HUES48 (cell line): ENCODE results near the gene FAM13B.
"Not testable (repeated sequence)": the region's sequence is repeated elsewhere in the genome, so short reads cannot be mapped to it uniquely, and the experiment has no call there.

Experiments
- H3K27ac ChIP-seq: one replicate; pipeline ENCODE4 v1.7.0; 2013; ENCODE audit warnings: low read depth, low read length, inconsistent platforms
- H3K27me3 ChIP-seq: 2 replicates; pipeline ENCODE4 v1.6.1; 2013; ENCODE audit warnings: mild to moderate bottlenecking, low read length; ENCODE audit not compliant: control insufficient read depth, insufficient read depth
- H3K36me3 ChIP-seq: 2 replicates; pipeline ENCODE4 v1.6.1; 2013; ENCODE audit warnings: low read length; ENCODE audit not compliant: control insufficient read depth, insufficient read depth
- H3K4me1 ChIP-seq: 2 replicates; pipeline ENCODE4 v1.6.1; 2013; ENCODE audit warnings: mild to moderate bottlenecking, low read length; ENCODE audit not compliant: control insufficient read depth, insufficient read depth
- H3K4me3 ChIP-seq: 2 replicates; pipeline ENCODE4 v1.5.1; 2013; ENCODE audit warnings: mild to moderate bottlenecking, low read depth, low read length
- H3K9ac ChIP-seq: 2 replicates; pipeline ENCODE4 v1.6.1; 2013; ENCODE audit warnings: mild to moderate bottlenecking, low read depth, low read length, moderate library complexity
- H3K9me3 ChIP-seq: 2 replicates; pipeline ENCODE4 v1.6.1; 2013; ENCODE audit warnings: low read length; ENCODE audit not compliant: control insufficient read depth, insufficient read depth

Gene FAM13B

DNA sequence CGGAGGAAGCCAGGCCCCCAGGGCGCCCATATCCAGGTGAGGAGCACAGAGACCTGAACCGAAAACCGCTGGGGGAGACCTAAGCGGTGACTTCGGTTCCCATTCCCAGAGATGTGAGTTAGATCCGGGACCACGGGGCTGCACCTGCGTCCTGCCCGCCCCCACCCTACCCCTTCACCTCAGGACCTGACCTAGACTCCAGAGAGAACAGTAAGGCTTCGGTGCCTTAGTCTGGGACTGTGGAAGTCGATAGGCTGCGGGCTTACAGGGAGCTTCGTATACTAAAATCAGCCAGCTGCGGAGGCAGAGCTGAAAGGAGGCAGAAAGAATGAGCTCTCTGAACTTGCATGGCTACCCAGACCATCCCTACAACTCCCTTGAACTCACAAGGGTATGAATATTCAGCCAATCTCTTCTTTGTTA lies 518 bp upstream of the FAM13B start:
- peaks cover 11% of the 10 kb centered on the region for H3K4me1 ChIP-seq
- H3K9me3 ChIP-seq: no peaks in the 10 kb centered on the region
- peak overlapping the region; percentile 100 for H3K27ac ChIP-seq
- peak overlapping the region; percentile 80 for H3K9ac ChIP-seq
- H3K27me3 ChIP-seq: no peaks in the 10 kb centered on the region
- H3K36me3 ChIP-seq: peaks cover 4% of the 10 kb centered on the region; the same call in 1 of the 2 replicates
- H3K4me3 ChIP-seq: peak overlapping the region; percentile 90

DNA sequence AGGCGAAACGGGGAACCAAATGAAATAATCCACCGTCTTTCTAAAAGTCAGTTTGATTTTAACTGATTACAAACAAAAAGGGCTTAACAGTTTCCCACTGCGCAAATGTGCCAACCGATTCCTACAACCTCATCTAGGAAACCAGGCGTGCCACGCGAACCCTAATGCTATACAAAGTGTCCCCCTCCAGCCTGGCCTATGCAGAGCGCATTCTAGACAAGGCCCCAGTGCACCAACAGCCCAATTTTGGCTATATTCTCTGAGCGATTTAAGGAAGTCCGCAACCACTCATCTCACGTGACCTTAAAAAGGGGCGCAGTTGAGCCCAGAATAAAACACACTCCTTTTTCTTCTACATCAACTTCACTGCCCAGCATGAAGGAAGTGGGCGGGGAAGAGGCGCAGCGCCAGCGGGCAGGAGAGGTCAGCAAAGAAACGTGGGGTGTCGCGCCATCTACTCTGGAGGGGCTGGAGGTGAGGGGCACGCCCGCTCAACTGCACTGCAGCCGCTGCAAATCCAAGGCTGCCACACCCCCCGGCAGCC lies 779 bp downstream of the FAM13B start:
- Histone ChIP-seq H3K27ac (peak overlapping the region; percentile 100), H3K4me3 (peak overlapping the region; percentile 90), H3K9ac (peak overlapping the region; percentile 96), H3K4me1 (peaks cover 11% of the 10 kb centered on the region), H3K27me3 (no peaks in the 10 kb centered on the region), H3K9me3 (no peaks in the 10 kb centered on the region), H3K36me3 (peaks cover 4% of the 10 kb centered on the region; the same call in 1 of the 2 replicates)

DNA sequence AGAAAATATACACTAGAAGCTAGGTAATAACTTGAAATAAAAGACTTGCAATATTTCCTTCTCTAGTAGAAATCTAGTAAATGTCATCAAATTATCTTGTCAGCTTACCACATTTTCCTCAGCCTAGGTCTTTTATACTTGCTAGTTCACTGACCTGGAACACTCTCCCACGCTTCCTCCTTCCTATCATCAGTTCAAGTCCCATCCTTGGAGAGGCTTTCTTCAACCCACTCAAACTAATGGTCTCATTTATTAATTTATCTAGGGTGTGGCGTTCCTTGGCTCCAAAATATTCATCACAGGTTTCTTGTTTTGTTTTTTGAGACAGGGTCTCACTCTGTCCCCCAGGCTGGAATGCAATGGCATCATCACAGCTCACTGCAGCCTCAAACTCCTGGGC lies 2.9 kb downstream of the FAM13B start:
- Histone ChIP-seq H3K9me3 (no peaks in the 10 kb centered on the region), H3K27me3 (no peaks in the 10 kb centered on the region), H3K36me3 (peaks cover 4% of the 10 kb centered on the region; the same call in 1 of the 2 replicates), H3K9ac (no peak overlapping the region), H3K4me3 (no peak overlapping the region), H3K27ac (no peak overlapping the region), H3K4me1 (peaks cover 11% of the 10 kb centered on the region)

DNA sequence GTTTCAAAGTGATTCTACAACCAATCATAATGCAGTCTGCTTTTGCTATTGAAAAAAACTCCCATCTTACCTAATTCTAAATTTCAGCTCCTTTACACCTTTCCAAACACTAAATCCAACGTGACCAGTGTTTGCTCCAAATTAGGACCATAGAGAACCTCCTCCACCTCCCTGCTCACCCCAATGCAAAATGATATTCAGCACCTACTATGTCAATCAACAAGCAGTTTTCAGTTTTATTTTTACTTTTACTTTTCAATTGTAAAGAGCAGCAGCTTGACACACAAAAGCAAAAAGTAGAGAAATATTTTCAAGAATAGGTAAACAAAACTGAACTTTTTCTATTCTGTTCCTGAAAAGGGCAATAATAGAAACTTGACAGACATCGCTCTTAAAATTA lies 3.4 kb downstream of the FAM13B start:
- Histone ChIP-seq H3K36me3 (peaks cover 4% of the 10 kb centered on the region; the same call in 1 of the 2 replicates), H3K9ac (no peak overlapping the region), H3K27ac (no peak overlapping the region), H3K9me3 (no peaks in the 10 kb centered on the region), H3K4me3 (no peak overlapping the region), H3K27me3 (no peaks in the 10 kb centered on the region), H3K4me1 (peaks cover 11% of the 10 kb centered on the region)

DNA sequence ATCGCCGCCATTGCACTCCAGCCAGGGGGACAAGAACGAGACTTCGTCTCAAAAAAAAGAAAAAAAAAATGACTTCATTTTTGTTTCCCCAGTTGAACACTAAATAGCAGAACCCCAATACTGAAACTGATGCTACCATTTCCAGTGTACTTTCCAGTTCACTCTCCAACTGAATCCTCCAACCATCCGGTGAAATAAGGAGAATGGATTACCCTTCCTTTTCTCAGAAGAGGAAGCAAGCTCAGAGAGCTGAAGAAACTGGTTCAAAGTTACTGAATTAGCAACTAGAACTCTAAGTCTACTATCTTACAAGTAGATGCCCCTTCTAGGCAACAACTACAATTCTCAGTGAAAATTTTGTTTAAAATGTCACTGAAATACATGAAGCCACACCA lies 3.9 kb downstream of the FAM13B start:
- Histone ChIP-seq H3K4me1 (peaks cover 7% of the 10 kb centered on the region), H3K36me3 (peaks cover 4% of the 10 kb centered on the region; the same call in 1 of the 2 replicates), H3K9ac (no peak overlapping the region), H3K27me3 (no peaks in the 10 kb centered on the region), H3K27ac (no peak overlapping the region), H3K9me3 (no peaks in the 10 kb centered on the region), H3K4me3 (no peak overlapping the region)

DNA sequence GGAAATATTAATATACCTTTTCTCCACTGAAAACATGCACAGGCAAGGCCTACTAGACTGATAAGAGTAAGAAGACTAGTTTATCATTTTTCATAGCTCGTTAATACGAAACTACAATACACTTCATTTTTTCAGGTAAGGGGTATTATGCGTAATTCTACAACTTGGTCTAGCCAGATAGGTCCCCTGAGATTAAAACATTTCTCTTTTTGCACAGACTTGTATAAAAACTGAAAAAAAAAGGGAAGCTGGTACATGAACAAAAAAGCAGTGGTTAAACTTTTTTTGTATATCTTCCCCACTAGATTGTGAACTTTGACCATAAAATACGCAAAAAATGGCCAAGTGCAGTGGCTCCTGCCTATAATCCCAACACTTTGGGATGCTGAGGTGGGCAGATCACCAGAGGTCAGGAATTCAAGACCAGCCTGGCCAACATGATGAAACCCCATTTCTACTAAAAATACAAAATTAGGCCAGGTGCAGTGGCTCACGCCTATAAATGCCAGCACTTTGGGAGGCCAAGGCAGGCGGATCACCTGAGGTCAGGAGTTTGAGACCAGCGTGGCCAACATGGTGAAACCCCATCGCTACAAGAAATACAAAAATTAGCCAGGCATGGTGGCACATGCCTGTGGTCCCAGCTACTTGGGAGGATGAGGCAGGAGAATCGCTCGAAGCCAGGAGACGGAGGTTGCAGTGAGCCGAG lies 4.5 kb downstream of the FAM13B start:
- not testable (repeated sequence) for H3K36me3 ChIP-seq, H3K27ac ChIP-seq, H3K9ac ChIP-seq

DNA sequence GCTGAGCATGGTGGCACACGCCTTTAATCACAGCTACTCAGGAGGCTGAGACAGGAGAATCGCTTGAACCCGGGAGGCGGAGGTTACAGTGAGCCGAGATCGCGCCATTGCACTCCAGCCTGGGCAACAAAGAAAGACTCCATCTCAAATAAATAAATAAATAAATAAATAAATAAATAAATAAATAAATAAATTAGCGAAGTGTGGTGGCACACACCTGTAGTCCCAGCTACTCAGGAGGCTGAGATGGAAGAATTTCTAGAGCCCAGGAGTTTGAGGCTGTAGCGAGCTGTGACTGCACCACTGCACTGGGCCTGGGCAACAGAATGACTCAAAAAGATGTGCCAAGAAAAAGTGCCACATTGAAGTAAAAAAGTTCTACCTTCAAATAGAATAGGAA lies 6.1 kb downstream of the FAM13B start:
- not testable (repeated sequence) for H3K4me3 ChIP-seq, H3K9me3 ChIP-seq, H3K27ac ChIP-seq, H3K9ac ChIP-seq, H3K4me1 ChIP-seq, H3K27me3 ChIP-seq, H3K36me3 ChIP-seq

More for the DNA sequence above, 4.5 kb downstream of the FAM13B start:
- H3K4me3 ChIP-seq, H3K4me1 ChIP-seq, H3K27me3 ChIP-seq, H3K9me3 ChIP-seq: not testable (repeated sequence)

DNA sequence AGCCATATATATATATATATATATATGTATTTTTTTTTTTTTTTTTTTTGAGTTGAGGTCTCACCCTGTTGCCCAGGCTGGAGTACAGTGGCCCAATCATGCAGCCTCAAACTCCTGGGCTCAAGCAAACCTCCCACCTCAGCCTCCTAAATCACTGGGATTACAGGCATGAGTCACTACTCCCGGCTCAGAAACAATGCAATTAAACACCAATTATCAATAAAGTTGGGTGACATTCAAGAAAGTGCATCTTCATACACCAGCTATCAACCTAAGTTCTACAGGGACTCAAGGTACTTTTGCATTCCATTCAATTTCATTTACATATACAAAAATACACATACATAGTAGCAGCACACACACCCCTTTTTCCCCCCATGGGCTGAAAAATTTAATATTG lies 7.6 kb downstream of the FAM13B start:
- Histone ChIP-seq H3K27ac (no peak overlapping the region), H3K4me3 (no peak overlapping the region), H3K9me3 (no peaks in the 10 kb centered on the region), H3K36me3 (peaks cover 6% of the 10 kb centered on the region), H3K4me1 (peaks cover 7% of the 10 kb centered on the region), H3K27me3 (no peaks in the 10 kb centered on the region), H3K9ac (no peak overlapping the region)

DNA sequence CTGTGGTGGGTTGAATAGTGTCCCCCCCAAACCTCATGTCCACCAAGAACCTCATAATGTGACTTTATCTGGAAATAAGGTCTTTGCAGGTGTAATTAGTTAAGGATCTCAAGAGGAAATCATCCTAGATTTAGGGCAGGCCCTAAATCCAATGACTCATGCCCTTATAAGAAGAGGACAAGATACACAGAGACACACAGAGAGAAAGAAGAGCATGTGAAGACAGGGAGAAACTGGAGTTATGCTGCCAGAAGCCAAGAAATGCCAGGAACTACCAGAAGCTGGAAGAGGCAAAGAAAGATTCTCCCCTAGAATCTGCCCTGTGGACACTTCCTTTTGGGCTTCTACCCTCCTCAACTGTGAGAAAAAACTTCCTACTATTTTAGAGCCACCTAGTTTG lies 8.8 kb downstream of the FAM13B start:
- peaks cover 5% of the 10 kb centered on the region for H3K4me1 ChIP-seq
- no peak overlapping the region for H3K4me3 ChIP-seq
- peaks cover 12% of the 10 kb centered on the region for H3K36me3 ChIP-seq

DNA sequence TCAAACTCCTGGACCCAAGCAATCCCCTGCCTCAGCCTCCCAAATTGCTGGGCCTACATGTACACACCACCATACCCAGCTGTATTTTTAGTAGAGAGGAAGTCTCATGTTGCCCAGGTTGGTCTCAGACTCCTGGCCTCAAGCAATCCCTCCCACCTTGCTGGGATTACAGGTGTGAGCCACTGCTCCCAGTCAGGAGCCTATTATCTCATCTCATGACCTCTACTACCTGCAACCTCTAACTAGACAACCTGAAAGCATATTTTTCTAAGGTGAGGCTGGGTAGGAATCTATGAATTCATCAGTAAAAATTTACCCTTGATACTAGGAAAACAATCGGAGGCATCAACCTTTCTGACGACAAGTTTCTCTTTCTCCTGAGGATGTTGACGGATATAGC lies 10.0 kb downstream of the FAM13B start:
- Histone ChIP-seq H3K4me1 (peaks cover 5% of the 10 kb centered on the region), H3K9me3 (no peaks in the 10 kb centered on the region), H3K36me3 (peaks cover 24% of the 10 kb centered on the region), H3K4me3 (no peak overlapping the region), H3K27me3 (no peaks in the 10 kb centered on the region), H3K9ac (no peak overlapping the region), H3K27ac (no peak overlapping the region)

More for the DNA sequence above, 8.8 kb downstream of the FAM13B start:
- H3K27me3 ChIP-seq: no peaks in the 10 kb centered on the region
- H3K9me3 ChIP-seq: no peaks in the 10 kb centered on the region
- H3K9ac ChIP-seq: no peak overlapping the region
- no peak overlapping the region for H3K27ac ChIP-seq

DNA sequence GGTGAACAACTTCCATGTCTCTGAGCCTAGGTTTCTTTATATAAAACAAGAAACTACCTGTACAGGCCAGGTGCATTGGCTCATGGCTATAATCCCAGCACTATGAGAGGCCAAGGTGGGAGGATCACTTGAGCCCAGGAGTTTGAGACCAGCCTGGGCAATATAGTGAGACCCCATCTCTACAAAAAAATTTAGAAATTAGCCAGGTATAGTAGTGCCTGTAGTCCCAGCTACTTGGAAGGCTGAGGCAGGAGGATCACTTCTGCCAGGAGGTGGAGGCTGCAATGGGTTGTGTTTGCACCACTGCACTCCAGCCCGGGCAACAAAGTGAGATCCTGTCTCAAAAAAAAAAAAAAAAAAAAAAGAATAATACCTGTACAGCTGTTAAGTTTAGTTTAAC lies 11.1 kb downstream of the FAM13B start:
- Histone ChIP-seq H3K36me3 (peaks cover 36% of the 10 kb centered on the region), H3K4me1 (peaks cover 5% of the 10 kb centered on the region), H3K9me3 (no peaks in the 10 kb centered on the region), H3K4me3 (no peak overlapping the region), H3K27me3 (no peaks in the 10 kb centered on the region), H3K27ac (no peak overlapping the region), H3K9ac (no peak overlapping the region)
